Activated gamma-delta T cell treated with anti-CD3 and anti-CD28 coated beads, Interleukin-2, amount 50 U/mL, for 16 hours (primary cell): ENCODE results near the gene ZNF644.
A peak's percentile ranks its signal among the peaks of the same experiment; 100 is the strongest.
"Not testable (repeated sequence)": the region's sequence is repeated elsewhere in the genome, so short reads cannot be mapped to it uniquely, and the experiment has no call there.

Experiments
- DNase-seq: peaks from one replicate; pipeline ENCODE4 v3.0.0-alpha.2; 2020; ENCODE audit warnings: low read depth

ZNF644 gene

GRCh38 chr1:91021686-91022517 is at the start of gene ZNF644:
TSS of gene ZNF644 (minus strand) at chr1:91022035. CDS start at chr1:90982353, 39,682 bp downstream.
- peak; percentile 83 for DNase-seq

GRCh38 chr1:91070298-91070697 is 48.5 kb upstream of the ZNF644 start:
- DNase-seq: no peak

GRCh38 chr1:91066538-91066937 is 44.7 kb upstream of the ZNF644 start:
- no peak for DNase-seq

- no peak for DNase-seq
Measured at GRCh38 chr1:91065337-91065736, 43.5 kb upstream of the ZNF644 start.

GRCh38 chr1:91063403-91063802 is 41.6 kb upstream of the ZNF644 start:
- not testable (repeated sequence) for DNase-seq

GRCh38 chr1:91059157-91059556 is 37.3 kb upstream of the ZNF644 start:
- DNase-seq: no peak

GRCh38 chr1:91057784-91058183 is 35.9 kb upstream of the ZNF644 start:
- no peak for DNase-seq

GRCh38 chr1:91054780-91055481 is 33.1 kb upstream of the ZNF644 start:
- DNase-seq: no peak

GRCh38 chr1:91053630-91054029 is 31.8 kb upstream of the ZNF644 start:
- no peak for DNase-seq

GRCh38 chr1:91049551-91049950 is 27.7 kb upstream of the ZNF644 start:
- DNase-seq: not testable (repeated sequence)

GRCh38 chr1:91046766-91047165 is 24.9 kb upstream of the ZNF644 start:
- no peak for DNase-seq

GRCh38 chr1:91045284-91045683 is 23.4 kb upstream of the ZNF644 start:
- DNase-seq: no peak

- DNase-seq: not testable (repeated sequence)
Measured at GRCh38 chr1:91044776-91045175, 22.9 kb upstream of the ZNF644 start.

GRCh38 chr1:91042372-91042771 is 20.5 kb upstream of the ZNF644 start:
- DNase-seq: not testable (repeated sequence)

- DNase-seq: no peak
Measured at GRCh38 chr1:91038582-91038981, 16.7 kb upstream of the ZNF644 start.

GRCh38 chr1:91036894-91037829 is 15.3 kb upstream of the ZNF644 start:
- no peak for DNase-seq

- DNase-seq: no peak
Measured at GRCh38 chr1:91032349-91032748, 10.5 kb upstream of the ZNF644 start.

GRCh38 chr1:91031081-91031480 is 9.2 kb upstream of the ZNF644 start:
- no peak for DNase-seq

- no peak for DNase-seq
Measured at GRCh38 chr1:91026777-91027176, 4.9 kb upstream of the ZNF644 start.

- no peak for DNase-seq
Measured at GRCh38 chr1:91026320-91026719, 4.5 kb upstream of the ZNF644 start.

GRCh38 chr1:91024481-91025119 is 2.8 kb upstream of the ZNF644 start:
- no peak for DNase-seq

- DNase-seq: no peak
Measured at GRCh38 chr1:91022518-91022929, 689 bp upstream of the ZNF644 start.
